ENCODE results near the gene FAM78B.

Gene FAM78B

DNA sequence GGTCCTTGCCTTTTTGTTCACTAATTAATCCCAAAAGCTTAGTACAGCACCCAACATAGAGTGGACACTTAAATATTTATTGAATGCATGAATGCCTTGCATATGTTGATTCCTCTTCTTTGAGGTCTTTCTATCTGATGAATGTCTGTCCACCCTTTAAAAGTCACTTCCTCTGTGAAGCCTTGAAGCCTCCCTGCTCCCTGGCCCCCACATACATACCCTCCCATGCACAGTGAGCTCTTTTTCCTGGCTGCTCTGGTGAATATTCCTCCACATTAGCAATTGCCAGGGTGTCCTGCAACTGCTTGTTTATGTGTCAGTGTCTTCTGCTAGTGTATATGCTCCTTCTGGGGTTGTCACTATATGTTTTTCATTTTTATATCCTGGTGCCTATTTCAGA lies 8.2 kb upstream of the FAM78B start:
- no peak for TF ChIP-seq CTCF (conservative IDR thresholded peaks at IDR 0.05; ENCODE audit: low read length)
- no peak for DNase-seq (ENCODE audit: low read depth)
- H3K4me3 ChIP-seq (ENCODE audit: low read length) = no peak overlapping the region

DNA sequence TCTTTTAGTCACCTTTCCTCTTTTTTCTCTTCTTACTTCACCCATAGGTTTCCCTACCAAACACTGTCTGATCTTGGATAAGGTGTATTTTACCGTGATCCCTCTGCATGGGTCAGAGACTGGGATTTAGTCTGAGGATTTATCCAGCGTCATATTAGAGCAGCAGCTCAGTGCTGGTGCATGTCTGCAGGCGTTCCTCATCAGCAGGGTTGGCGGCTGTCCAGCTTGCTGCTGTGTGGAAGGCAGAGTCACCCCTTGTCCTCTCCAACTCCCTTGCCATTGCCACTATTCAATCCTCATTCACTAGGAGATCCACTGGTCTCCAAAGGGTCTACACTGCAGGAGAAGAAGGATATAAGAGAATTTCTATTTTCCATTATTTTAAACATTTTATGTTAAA lies 7.3 kb upstream of the FAM78B start:
- TF ChIP-seq CTCF (conservative IDR thresholded peaks at IDR 0.05; ENCODE audit: low read length) = no peak
- H3K4me3 ChIP-seq (ENCODE audit: low read length) = no peak overlapping the region
- DNase-seq (ENCODE audit: low read depth) = no peak

DNA sequence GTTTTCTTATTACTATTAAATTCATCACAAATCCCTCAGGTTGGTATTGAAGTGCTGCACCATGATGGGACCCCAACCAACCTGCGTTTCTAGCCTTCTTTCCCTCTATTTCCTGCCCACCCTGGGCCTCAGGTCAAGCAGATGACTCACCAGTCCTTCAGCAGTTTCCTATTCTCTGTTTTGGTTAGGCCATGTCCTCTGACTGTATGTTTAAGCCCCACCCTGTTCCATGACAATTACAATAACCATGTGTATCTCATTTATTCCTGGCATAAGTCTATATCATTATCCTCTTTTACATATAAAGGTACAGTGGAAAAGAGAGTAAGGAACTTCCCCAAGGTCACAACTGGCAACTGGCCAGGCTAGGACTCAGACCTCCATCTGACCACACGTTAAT lies 5.3 kb upstream of the FAM78B start:
- no peak for DNase-seq (ENCODE audit: low read depth)
- TF ChIP-seq CTCF (conservative IDR thresholded peaks at IDR 0.05; ENCODE audit: low read length) = no peak

DNA sequence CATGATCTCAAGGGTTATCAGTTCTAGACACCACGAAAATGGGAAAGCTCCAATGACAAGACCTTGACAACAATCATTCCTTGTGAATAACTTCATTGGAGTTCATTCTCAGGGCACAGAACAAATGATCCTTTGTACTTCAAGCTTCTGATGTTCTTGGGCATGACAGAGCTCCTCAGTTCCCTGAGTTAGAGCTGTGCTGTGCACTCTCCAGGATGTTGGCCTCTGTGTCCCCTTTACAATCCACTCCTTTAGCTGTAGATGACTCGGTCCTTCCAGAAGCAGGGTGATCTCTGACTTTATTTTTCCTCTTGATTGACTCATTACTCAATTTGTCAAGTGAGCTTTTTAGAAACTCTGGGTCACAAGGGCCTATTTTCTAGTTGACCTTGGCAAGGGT lies 3.9 kb upstream of the FAM78B start:
- no peak for TF ChIP-seq CTCF (conservative IDR thresholded peaks at IDR 0.05; ENCODE audit: low read length)
- H3K4me3 ChIP-seq (ENCODE audit: low read length) = no peak overlapping the region
- DNase-seq (ENCODE audit: low read depth) = no peak

More for the DNA sequence above, 5.3 kb upstream of the FAM78B start:
- no peak overlapping the region for H3K4me3 ChIP-seq (ENCODE audit: low read length)

DNA sequence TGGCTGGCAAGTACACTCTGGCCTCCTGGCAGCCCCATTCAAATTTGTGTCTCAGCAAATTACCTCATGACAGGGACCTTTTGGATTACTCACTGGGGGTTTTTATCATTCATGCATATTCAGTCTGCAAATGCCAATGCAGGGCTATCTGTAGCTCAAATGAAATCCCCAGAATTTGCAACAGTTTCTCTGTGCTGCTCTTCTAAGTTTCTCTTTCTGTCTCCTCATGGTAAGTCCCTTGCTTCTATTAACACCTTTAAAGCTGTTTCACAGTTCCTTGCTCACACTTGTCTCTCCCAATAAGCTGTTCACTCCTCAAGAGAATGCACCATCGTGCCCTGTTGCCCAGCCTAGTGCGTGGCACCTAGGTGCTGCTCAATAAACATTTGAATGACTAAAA lies 3.3 kb upstream of the FAM78B start:
- TF ChIP-seq CTCF (conservative IDR thresholded peaks at IDR 0.05; ENCODE audit: low read length) = no peak

GRCh38 chr1:166169182-166169581 lies 2.4 kb upstream of the FAM78B start:
- TF ChIP-seq CTCF (conservative IDR thresholded peaks at IDR 0.05; ENCODE audit: low read length) = no peak
- DNase-seq (ENCODE audit: low read depth) = no peak
- H3K4me3 ChIP-seq (ENCODE audit: low read length) = no peak overlapping the region

More for the DNA sequence above, 3.3 kb upstream of the FAM78B start:
- no peak for DNase-seq (ENCODE audit: low read depth)
- H3K4me3 ChIP-seq (ENCODE audit: low read length) = no peak overlapping the region

DNA sequence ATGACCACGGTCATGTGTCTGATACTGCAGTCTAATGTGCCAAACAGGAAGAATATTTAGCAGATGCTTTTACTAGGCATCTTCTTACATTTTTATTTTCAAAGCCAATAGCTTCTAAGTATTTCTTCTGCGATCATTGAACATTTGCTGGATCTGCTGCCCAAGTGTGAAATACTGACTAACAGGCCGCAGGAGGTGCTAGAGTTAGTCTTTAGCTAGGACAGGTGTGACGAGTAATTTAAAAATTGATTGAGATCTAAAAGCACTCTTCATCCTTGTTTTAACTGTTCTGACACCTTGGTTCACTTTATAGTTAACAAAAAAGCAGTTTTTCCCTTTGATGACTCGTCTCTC lies 748 bp upstream of the FAM78B start:
- no peak for TF ChIP-seq CTCF (conservative IDR thresholded peaks at IDR 0.05; ENCODE audit: low read length)
- H3K4me3 ChIP-seq (ENCODE audit: low read length) = peak overlapping the region; percentile 59
- DNase-seq (ENCODE audit: low read depth) = no peak
